ENCODE data around the gene RMRP.

GRCh38 chr9:35612843-35613242 is 45.0 kb downstream of the RMRP start:
- no peak for TF ChIP-seq CTCF (tag by site-specific recombination; IDR thresholded peaks at IDR 0.05)
- TF ChIP-seq ZNF701 (tag by site-specific recombination; IDR thresholded peaks at IDR 0.05), result no peak

Measured in HEK293 (cell line).